ENCODE results near the gene MX1.

MX1 gene

GRCh38 chr21:41426676-41427404, 801 bp downstream of the MX1 start:
- H3K27ac ChIP-seq = no peak overlapping the region
- TF ChIP-seq CTCF (conservative IDR thresholded peaks at IDR 0.05; ENCODE audit: low read depth) = no peak
- POLR2A ChIA-PET (ENCODE audit: low non-redundant PET) = no interaction called here
- CTCF ChIA-PET = interaction anchor here (1.2 to 1.4 kb wide), 2 partner anchors 33 to 143 kb away, joined by 3 to 4 read pairs; no protein-coding TSS in a partner anchor
- no peak for DNase-seq (ENCODE audit: low spot score)

GRCh38 chr21:41427556-41427955, 1.5 kb downstream of the MX1 start:
- DNase-seq (ENCODE audit: low spot score) = no peak
- H3K27ac ChIP-seq = no peak overlapping the region
- no peak for TF ChIP-seq CTCF (conservative IDR thresholded peaks at IDR 0.05; ENCODE audit: low read depth)
- POLR2A ChIA-PET (ENCODE audit: low non-redundant PET) = no interaction called here
- CTCF ChIA-PET = interaction anchor here (1.2 to 1.4 kb wide), 2 partner anchors 33 to 144 kb away, joined by 3 to 4 read pairs; no protein-coding TSS in a partner anchor

GRCh38 chr21:41428311-41428710, 2.3 kb downstream of the MX1 start:
- ChIA-PET CTCF (no interaction called here), POLR2A (ENCODE audit: low non-redundant PET) (no interaction called here)
- H3K27ac ChIP-seq = no peak overlapping the region
- DNase-seq (ENCODE audit: low spot score) = no peak
- TF ChIP-seq CTCF (conservative IDR thresholded peaks at IDR 0.05; ENCODE audit: low read depth) = no peak

GRCh38 chr21:41428847-41429246, 2.8 kb downstream of the MX1 start:
- no peak overlapping the region for H3K27ac ChIP-seq
- TF ChIP-seq CTCF (conservative IDR thresholded peaks at IDR 0.05; ENCODE audit: low read depth) = no peak
- no peak for DNase-seq (ENCODE audit: low spot score)
- POLR2A ChIA-PET (ENCODE audit: low non-redundant PET) = no interaction called here
- CTCF ChIA-PET = no interaction called here

GRCh38 chr21:41429305-41429704, 3.3 kb downstream of the MX1 start:
- DNase-seq (ENCODE audit: low spot score) = no peak
- TF ChIP-seq CTCF (conservative IDR thresholded peaks at IDR 0.05; ENCODE audit: low read depth) = no peak
- ChIA-PET POLR2A (ENCODE audit: low non-redundant PET) (no interaction called here), CTCF (no interaction called here)
- no peak overlapping the region for H3K27ac ChIP-seq

GRCh38 chr21:41429925-41430491, 4.0 kb downstream of the MX1 start:
- no peak overlapping the region for H3K27ac ChIP-seq
- no peak for TF ChIP-seq CTCF (conservative IDR thresholded peaks at IDR 0.05; ENCODE audit: low read depth)
- POLR2A ChIA-PET (ENCODE audit: low non-redundant PET) = no interaction called here
- CTCF ChIA-PET = no interaction called here
- DNase-seq (ENCODE audit: low spot score) = no peak

Measured in RWPE1 (cell line).